Inferior parietal cortex (tissue), 1 donor: ENCODE data around the gene PSMB5.
A peak's percentile ranks its signal among the peaks of the same experiment; 100 is the strongest.

Experiments
- DNase-seq: peaks from one replicate; pipeline ENCODE4 v3.0.0-alpha.2; 2016; ENCODE audit errors: extremely low spot score

The PSMB5 gene

GRCh38 chr14:23058654-23059504 is 24.2 kb upstream of the PSMB5 start:
- DNase-seq: no peak

GRCh38 chr14:23057757-23058653 is 23.3 kb upstream of the PSMB5 start:
- peak; percentile 89 for DNase-seq

DNA sequence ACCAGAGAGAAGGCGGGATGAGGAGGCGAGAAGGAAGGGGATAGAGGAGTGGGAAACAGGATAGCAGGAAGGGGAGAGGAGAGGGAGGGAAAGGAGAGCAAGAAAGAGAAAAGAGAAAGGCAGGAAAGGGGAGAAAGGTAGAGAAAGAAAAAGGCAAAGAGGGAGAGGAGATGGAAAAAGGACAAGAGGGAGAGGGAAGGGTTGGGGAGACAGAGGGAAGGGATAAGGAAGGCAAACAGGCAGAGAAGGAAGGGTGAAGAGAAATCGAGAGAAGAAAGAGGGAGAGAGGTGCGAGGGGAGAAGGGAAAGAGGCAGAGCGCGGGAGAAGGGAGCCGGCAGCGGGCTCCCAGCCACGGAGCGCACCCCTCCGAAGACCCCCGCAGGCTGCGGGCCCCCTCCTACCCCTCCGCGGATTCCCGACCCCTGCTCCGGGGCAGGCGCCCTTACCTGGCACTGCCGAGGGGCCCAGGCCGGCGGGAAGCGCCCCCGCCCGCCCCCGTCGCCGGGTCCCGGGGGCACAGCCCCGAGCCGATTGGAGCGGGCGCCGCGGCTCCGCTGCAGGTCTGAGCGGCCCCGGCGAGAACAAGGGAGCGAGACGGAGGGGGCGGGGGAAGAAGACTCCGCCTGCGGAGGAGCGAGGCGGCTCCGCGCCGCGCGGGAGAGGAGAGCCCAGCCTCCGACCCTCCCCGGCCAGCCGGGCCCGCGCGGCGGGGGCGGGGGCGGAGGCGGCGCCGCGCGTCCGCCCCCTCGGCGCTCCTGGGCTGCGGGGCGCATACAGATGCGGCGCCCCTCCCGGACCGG is 22.5 kb upstream of the PSMB5 start, which contains the start of gene CDH24:
CDH24 (minus strand) TSS at position 565 of the 801 bp plus-strand sequence. CDS start 1,787 bp downstream, outside the sequence.
- DNase-seq: no peak

DNA sequence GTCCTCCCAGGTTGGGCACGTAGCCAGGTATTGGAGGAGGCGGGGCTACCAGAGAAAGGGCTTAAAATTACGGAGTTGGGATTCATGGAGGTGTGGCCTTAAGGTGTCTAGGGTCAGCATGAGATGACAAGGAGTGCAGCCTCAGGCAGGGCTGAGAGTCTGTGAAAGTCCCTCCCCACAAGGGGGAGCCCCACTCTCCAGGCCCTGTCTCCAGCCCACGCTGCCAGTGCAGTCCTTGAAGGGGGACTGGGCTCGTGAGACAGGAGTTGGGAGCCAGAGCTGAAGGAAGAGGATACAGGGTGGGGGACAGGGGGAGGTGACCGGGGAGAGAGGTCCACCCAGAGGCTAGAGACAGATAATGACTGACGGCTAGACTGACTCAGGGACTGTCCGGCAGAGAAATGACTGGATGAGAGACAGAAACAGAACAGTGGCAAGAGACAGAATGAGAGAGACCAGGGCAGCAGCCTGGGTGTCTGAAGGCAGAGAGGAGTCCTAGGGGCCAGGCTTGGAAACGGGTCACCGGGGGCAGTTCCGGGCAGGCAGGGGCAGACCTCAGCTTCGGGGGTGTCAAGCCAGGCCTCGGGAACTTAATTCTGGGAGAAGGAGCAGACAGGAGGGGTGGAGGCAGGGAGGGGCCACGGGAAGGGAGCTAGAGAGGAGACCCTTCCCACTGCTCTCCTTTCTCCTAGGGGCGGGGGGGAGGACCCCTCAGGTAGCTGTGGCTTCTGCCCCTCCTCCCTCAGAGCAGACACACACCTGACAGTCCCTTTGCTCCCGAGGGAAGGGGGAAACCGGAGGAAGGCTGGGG is 21.6 kb upstream of the PSMB5 start:
- DNase-seq: no peak

GRCh38 chr14:23055621-23056144 is 21.0 kb upstream of the PSMB5 start:
- no peak for DNase-seq

- no peak for DNase-seq
Observed at GRCh38 chr14:23055147-23055550, 20.4 kb upstream of the PSMB5 start.

DNA sequence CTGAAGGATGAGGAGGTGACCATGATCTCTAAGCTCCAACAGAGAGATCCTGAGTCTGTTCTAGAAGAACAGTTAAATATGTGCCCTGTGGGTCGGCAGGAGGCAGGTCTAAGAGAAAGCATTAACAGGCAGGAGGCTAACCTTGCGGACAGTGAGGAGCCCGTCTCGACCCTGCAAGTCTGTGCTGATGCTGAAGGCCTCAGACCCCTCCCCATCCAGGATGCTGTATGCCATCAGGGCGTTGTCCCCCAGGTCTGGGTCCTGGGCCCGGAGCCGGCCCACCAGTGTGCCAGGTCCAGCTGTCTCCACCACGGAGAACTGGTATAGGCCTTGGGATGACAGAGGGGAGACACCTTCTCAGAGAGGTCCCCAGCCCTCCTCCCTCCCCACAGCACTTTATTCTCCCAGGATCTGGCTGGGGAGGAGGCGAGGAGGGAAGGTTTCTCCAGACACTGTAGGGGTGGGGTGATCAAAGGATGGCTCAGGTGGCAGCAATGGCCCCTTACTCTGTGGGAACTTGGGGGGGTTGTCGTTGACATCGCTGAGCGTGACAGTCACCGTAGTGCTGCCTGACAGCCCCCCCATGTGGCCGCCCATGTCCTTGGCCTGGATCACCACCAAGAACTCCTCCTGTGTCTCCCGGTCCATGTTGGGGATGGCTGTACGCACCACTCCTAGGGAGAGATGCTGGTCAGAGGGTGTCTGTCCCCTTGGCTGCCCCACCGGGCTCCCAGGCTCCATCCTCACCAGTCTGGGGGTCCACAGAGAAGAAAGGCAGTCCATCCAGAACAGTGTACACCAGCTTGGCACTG is 19.5 kb upstream of the PSMB5 start:
- DNase-seq: no peak

- no peak for DNase-seq
Observed at GRCh38 chr14:23053426-23053825, 18.7 kb upstream of the PSMB5 start.

GRCh38 chr14:23052671-23053070 is 18.0 kb upstream of the PSMB5 start:
- no peak for DNase-seq

DNA sequence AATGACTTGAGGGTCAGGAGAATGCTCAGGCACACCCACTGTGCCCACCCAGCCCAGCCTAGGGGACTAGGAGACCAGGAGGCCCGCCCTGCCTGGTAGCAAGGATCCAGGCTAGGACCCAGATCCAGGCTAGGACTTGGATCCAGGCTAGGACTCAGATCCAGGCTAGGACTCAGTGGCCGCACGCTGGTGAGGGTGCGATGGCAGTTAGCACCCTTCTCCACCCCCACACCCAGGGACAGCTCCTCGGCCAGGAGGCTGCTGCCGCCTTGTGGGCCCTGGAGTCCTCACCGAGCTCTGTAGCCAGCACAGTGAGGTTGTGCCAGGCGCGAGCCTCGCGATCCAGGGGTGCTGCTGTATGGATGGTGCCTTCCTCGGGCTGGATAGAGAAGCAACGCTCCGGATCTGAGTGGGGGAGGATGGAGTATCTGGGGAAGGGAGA is 17.5 kb upstream of the PSMB5 start:
- no peak for DNase-seq

DNA sequence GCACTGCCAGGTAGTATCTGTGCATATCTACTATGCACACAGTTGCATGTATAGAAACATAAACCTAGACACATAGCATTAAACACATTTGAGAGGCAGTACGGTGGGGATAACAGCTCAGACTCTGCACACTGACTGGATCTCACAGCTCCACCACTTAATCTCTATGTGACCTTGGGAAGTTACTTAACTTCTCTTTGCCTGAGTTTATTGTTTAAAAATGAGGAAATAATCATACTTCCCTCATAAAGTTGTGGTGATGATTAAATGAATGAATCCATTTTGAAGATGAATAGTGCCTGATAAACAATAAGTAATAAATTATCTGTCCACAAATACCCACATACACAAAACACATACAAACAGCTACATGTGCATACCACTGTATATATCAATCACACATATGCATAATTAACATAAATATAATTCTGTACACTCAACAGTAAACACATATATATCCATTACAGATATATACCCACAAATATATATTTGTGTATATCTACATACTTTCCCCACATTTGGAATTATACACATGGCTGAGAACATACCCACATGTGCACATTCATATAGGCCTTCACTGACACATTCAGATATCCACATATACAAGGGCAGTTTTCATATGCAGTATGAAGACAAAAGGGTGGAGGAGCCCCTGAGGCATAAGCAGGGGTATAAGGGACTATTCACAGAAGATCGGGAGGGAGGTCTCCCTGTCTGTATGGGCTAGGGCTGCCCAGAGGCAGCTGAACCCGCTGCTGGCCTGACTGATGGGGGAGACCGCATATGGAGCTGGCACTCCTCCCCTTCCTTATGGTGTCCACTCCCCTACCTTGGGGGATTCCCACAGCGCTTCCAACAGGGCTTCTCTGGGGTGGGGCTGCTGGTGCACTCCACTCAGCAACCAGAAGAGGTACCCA is 16.7 kb upstream of the PSMB5 start:
- DNase-seq: no peak

DNA sequence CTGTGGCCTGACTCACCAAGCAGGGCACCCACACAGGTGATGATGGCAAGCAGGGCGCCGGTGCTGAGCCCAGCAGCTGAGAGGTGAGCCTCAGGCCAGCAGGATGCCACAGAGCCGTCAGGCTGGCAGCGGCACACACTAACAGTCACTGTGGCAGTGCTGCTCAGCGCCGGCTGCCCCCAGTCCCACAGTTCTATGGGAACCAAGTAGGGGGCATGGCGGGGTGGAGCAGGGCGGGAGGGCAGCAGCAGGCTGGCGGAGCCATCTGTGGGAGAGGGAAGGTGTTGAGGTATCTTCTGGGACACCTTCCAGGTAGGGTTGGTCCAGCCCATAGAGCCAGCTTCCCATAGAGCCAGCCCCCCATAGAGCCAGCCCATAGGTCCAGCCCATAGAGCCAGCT is 14.3 kb upstream of the PSMB5 start:
- DNase-seq: no peak

GRCh38 chr14:23047751-23048693 is 13.3 kb upstream of the PSMB5 start:
- no peak for DNase-seq

- DNase-seq: no peak
Observed at GRCh38 chr14:23047034-23047634, 12.4 kb upstream of the PSMB5 start.

GRCh38 chr14:23045419-23046357 is 11.0 kb upstream of the PSMB5 start:
- DNase-seq: no peak

- no peak for DNase-seq
Observed at GRCh38 chr14:23044840-23045239, 10.1 kb upstream of the PSMB5 start.
